Measurements from ENCODE around the gene ACOT4. TPM values are rescaled to one million over a fixed set of nuclear protein-coding genes. Genes with fewer than 3 reads are reported as not detected.

Gene ACOT4
- total RNA-seq, 2 donors from 2014 or later, result 1.3 to 1.8 TPM

DNA sequence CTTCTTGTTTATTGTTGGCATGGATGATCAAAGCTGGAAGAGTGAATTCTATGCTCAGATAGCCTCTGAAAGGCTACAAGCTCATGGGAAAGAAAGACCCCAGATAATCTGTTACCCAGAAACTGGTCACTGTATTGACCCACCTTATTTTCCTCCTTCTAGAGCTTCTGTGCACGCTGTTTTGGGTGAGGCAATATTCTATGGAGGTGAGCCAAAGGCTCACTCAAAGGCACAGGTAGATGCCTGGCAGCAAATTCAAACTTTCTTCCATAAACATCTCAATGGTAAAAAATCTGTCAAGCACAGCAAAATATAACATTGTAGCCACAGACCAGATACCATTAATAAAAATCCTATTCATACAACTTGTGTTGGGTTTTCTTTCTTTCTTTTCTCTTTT is 27.9 kb downstream of the ACOT4 start:
- H3K4me3 ChIP-seq, result no peak overlapping the region
- H3K36me3 ChIP-seq, result no peaks in the 10 kb centered on the region
- no peak for ATAC-seq (ENCODE audit: insufficient number of reproducible peaks, low FRiP score, low read depth)
- no peaks in the 10 kb centered on the region for H3K27me3 ChIP-seq (replicated peaks; ENCODE audit: insufficient read depth)
- H3K27ac ChIP-seq, result no peak overlapping the region
- no peaks in the 10 kb centered on the region for H3K4me1 ChIP-seq (ENCODE audit: control insufficient read depth in 1 of 2, low read depth in 2 of 2)
- TF ChIP-seq, protein P1, sequence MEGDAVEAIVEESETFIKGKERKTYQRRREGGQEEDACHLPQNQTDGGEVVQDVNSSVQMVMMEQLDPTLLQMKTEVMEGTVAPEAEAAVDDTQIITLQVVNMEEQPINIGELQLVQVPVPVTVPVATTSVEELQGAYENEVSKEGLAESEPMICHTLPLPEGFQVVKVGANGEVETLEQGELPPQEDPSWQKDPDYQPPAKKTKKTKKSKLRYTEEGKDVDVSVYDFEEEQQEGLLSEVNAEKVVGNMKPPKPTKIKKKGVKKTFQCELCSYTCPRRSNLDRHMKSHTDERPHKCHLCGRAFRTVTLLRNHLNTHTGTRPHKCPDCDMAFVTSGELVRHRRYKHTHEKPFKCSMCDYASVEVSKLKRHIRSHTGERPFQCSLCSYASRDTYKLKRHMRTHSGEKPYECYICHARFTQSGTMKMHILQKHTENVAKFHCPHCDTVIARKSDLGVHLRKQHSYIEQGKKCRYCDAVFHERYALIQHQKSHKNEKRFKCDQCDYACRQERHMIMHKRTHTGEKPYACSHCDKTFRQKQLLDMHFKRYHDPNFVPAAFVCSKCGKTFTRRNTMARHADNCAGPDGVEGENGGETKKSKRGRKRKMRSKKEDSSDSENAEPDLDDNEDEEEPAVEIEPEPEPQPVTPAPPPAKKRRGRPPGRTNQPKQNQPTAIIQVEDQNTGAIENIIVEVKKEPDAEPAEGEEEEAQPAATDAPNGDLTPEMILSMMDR (IDR thresholded peaks at IDR 0.05), result no peak
- no peak for DNase-seq (ENCODE audit: low spot score)
- H3K9me3 ChIP-seq, result no peaks in the 10 kb centered on the region

DNA sequence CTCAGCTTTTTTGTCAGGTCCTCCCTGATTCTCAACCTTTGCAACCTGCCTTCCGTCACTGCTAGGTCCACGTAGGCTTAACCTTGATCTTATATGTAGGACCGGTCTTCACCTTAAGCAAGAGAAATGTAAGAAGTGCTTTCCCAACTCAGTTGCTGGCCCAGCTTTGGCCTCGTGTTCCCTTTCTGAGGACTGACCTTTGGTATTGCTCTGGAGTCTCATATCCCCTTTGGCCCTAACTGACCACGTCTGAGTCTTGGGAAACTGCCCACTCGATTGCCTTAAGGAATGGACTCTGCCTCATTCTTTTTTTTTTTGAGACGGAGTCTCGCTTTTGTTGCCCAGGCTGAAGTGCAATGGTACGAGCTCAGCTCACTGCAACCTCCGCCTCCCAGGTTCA is 28.6 kb downstream of the ACOT4 start:
- Histone ChIP-seq H3K27ac (no peak overlapping the region), H3K4me1 (ENCODE audit: control insufficient read depth in 1 of 2, low read depth in 2 of 2) (no peaks in the 10 kb centered on the region), H3K4me3 (no peak overlapping the region), H3K9me3 (no peaks in the 10 kb centered on the region), H3K27me3 (replicated peaks; ENCODE audit: insufficient read depth) (no peaks in the 10 kb centered on the region), H3K36me3 (no peaks in the 10 kb centered on the region)
- ATAC-seq (ENCODE audit: insufficient number of reproducible peaks, low FRiP score, low read depth) (no peak), DNase-seq (ENCODE audit: low spot score) (no peak)
- TF ChIP-seq, protein P1 (IDR thresholded peaks at IDR 0.05), result no peak

GRCh38 chr14:73623504-73624054 is 31.9 kb downstream of the ACOT4 start:
- Histone ChIP-seq H3K27me3 (replicated peaks; ENCODE audit: insufficient read depth) (no peaks in the 10 kb centered on the region), H3K36me3 (no peaks in the 10 kb centered on the region), H3K4me1 (ENCODE audit: control insufficient read depth in 1 of 2, low read depth in 2 of 2) (no peaks in the 10 kb centered on the region), H3K9me3 (no peaks in the 10 kb centered on the region), H3K27ac (no peak overlapping the region), H3K4me3 (no peak overlapping the region)
- DNase-seq (ENCODE audit: low spot score) (no peak), ATAC-seq (ENCODE audit: insufficient number of reproducible peaks, low FRiP score, low read depth) (no peak)
- TF ChIP-seq, protein P1 (IDR thresholded peaks at IDR 0.05), result no peak

- Histone ChIP-seq H3K9me3 (no peaks in the 10 kb centered on the region), H3K27me3 (replicated peaks; ENCODE audit: insufficient read depth) (no peaks in the 10 kb centered on the region), H3K4me1 (ENCODE audit: control insufficient read depth in 1 of 2, low read depth in 2 of 2) (no peaks in the 10 kb centered on the region), H3K36me3 (no peaks in the 10 kb centered on the region), H3K4me3 (no peak overlapping the region), H3K27ac (no peak overlapping the region)
- TF ChIP-seq, protein P1 (IDR thresholded peaks at IDR 0.05), result no peak
- DNase-seq (ENCODE audit: low spot score) (no peak), ATAC-seq (ENCODE audit: insufficient number of reproducible peaks, low FRiP score, low read depth) (no peak)
Measured at GRCh38 chr14:73625706-73626105, 34.0 kb downstream of the ACOT4 start.

- TF ChIP-seq, protein P1 (IDR thresholded peaks at IDR 0.05), result no peak
- Histone ChIP-seq H3K9me3 (no peaks in the 10 kb centered on the region), H3K27me3 (replicated peaks; ENCODE audit: insufficient read depth) (no peaks in the 10 kb centered on the region), H3K4me1 (ENCODE audit: control insufficient read depth in 1 of 2, low read depth in 2 of 2) (no peaks in the 10 kb centered on the region), H3K36me3 (no peaks in the 10 kb centered on the region), H3K4me3 (no peak overlapping the region), H3K27ac (no peak overlapping the region)
- no peak for ATAC-seq (ENCODE audit: insufficient number of reproducible peaks, low FRiP score, low read depth)
- DNase-seq (ENCODE audit: low spot score), result no peak
Measured at GRCh38 chr14:73627151-73627558, 35.5 kb downstream of the ACOT4 start.
